SHP77 treated with DMSO at 0.1 percent for 48 hours (cell line): Measurements from ENCODE around the gene SPNS2.

Experiments used
- DNase-seq: peaks from one replicate; lab custom pipeline; 2025; lab: John Stamatoyannopoulos, UW

SPNS2 gene

GRCh38 chr17:4536742-4537411, 38.2 kb downstream of the SPNS2 start:
- no peak for DNase-seq

DNA sequence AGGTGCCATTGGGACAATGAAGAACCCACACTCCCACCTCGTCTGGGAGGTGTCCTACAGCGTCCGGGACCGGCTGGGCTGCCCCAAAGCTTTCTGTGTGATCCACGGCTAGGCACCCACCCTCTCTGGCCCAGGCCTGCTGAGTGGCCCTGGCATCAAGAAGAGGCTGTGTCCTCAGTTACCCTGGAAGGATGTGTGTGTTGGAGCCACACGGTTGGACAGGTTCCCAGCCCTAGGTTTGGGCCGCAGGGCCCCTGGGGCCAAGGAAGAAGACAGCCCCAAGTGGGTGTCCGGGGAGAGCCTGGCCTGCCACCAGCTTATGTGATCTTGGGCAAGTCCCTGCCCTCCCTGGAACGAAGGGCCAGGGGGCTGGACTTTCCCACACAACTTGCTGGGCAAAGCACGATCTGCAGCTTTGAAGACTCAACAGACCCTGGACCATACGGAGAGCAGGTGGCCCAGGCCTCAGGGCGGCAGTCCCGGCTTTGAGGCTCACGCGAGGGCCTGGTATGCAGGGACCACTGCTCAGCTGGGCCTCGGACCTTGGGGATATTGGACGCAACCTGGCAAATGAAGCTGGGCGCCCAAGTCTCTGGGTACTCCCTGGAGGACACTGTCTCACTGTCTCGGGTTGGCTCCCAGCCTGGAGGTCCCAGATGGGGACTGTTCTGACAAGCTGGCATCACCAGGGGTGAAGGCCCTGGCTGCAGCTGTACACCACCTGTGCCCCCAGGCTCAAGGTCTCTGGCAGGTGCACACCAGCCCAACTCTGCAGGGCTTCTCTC, 39.0 kb downstream of the SPNS2 start:
- DNase-seq = no peak

GRCh38 chr17:4538236-4539002, 39.7 kb downstream of the SPNS2 start:
- no peak for DNase-seq

DNA sequence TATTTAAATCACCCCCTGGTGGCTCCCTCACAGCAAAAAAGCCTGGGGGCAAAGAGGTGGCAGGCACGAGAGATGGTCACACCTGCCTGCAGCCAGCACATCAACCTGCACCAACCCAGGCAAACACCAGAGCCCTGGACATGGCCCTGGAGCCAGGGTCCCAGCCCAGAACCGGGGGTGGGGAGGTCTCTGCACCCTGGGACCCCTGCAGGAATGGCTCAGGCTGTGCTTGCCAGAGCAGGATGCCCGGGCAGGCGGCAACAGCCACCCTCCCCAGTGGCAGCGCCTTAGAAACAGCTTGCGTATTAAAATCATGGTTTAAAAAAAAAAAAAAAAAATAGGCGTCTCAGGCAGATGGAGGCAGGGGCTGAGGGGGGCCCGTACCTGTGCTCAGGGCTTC, 40.3 kb downstream of the SPNS2 start:
- DNase-seq = no peak

- no peak for DNase-seq
These were observed 41.0 kb downstream of the SPNS2 start for GRCh38 chr17:4539576-4540223.

DNA sequence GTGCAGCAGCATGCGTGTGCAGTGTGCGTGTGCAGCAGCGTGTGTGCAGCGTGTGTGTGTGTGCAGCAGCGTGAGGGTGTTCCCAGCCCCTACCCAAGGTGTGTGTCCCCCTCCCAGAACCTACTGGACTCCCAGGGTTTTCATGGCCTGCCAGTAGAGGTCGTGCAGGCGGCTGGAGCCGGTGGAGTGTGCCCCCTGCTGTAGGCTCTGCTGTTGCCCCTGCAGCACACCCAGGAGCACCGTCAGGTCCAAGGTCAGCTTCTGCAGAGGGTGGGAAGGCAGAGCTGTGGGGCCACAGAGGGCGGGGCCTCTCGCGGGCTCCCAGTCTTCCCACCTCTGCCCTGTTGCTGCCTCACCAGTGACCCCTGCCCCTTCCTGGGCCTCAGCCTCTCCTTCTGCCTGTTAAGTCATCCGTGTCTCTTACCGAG, 41.6 kb downstream of the SPNS2 start:
- no peak for DNase-seq

DNA sequence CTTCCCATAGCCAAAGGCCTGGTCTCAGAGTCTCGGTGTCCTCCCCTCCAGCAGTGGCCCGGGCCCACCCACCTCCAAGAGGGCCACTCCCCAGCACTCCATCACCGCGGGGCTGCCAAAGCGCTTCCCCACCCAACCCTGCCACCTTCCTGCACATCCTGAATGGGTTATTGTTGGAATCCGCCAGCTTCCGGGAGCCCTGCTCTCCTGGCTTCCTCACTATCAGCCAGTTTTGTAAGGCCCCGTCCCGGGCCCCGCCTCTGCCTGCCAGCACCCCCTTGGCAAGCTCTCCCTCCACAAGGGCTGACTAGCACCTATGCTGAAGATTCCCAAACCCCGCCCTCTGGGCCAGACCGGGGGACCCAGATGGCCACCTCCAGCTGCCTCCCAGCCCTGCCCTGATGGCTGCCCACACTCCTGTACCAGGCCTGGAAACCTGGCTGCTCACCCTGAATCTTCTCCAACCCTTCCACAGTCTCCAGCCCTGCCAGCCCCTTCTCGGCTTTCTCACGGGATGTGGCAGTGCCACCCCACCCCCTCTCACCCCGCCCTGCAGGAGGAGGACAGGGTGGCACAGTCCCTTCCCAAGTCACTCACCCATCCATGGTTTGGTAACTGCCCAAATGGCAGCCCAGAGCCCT, 42.1 kb downstream of the SPNS2 start:
- no peak for DNase-seq

DNA sequence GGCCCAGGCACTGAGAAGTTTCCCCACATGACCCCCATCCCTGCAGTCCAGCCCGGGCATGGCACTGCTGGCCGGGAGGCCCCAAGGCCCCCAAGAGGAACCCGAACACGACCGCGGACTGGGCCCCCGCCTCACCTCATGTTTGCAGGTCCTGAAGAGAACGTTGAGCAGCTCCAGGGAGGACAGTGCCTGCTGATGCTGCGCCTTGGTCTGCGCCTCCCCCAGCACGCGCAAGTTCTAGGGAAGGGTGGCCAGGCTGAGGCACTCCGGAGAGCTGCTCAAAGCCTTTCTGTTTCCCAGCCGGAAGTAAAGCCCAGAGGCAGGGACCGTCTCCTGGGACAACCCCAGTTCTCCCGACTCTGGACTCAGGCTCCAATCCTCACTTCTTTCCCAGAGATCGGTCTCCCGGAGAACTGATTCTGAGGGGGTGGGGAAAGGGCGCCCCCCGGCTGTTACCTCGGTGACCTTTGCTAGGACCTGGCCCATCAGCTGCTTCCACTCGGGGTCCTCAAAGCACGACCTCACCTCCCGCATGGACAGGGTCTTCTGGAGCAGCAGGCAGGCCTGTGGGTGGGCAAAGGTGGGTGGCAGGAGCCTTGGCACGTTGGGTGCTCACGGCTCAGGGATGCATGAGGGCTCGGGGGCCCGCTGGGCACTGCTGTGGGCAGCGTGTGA, 42.8 kb downstream of the SPNS2 start:
- no peak for DNase-seq

DNA sequence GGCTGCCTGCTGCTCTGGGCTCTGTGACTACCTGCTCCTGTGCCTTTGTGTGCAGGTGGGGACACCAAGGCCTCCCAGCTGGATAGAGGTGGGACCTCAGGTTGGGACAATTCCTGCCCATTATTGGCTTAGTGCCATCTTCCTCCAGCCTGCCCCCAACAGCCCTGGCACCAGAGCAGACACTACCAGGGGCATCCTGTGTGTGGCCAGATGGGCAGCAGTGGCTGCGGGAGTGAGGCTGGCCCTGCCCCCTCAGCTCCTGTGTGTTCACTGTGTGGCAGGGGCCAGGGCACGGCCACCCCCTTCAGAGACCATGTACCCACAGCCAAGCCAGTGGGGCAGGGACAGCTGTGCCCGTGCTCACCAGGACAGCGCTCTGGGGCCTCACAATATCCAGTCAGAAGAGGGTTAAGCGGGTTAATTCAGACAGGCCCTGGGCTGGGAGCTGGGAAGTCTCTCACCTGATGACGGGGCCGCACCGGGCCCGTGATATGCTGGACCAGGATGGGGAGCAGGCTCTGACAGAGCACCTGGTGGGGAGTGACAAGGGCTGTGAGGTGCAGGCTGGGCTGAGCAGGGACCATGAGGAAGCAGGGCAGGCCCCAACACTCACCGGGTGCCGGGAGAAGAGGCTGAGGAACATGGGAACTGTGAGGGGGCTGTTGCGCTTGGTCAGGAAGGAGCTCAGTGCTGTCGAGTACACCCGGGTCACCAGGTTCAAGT, 43.5 kb downstream of the SPNS2 start:
- no peak for DNase-seq

DNA sequence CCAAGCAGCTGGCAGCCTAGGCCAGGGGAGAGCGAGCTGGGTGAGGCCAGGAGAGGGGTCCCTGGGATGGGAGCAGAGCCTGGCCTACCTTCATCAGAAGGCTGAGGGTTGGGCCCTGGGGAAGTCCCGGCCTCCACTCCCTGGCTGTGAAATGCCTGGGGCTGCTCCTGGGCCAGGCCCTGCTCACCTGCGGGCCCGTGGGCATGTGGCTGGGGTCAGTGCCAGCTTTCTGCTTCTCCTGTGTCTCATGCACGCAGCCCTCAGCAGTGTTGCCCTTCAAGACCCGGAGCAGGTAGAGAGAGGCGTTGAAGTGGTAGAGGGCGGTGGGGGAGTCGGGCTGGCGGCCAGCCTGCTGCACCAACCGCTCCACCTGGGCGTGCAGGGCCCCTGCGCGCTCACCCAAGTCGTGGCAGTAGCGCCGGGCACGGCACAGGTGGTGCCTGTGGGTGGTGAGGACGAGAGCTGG, 44.1 kb downstream of the SPNS2 start:
- DNase-seq = no peak

DNA sequence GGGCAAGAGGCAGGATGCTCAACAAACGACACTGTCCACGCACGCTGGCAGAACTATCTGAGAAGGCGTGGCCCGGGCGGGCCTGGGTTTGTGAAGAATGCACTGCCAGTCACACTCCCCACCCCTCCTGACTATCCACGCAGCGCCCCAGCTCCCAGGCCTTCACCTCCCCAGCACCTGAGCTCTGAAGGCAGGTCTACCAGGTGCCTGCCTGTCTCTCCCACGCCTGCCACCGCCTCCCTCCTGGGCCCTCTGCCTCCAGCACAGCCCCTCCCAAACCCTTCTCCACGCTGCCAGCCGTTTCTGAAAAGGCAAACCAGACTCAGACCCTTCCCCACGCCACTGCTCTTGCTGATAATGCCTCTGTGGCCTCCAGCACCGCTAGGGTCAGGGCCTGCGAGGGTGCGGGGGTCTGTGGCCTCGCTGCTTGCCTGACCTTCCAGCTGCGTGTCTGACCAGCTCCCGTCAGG, 44.9 kb downstream of the SPNS2 start:
- DNase-seq = no peak

- no peak for DNase-seq
These were observed 45.7 kb downstream of the SPNS2 start for GRCh38 chr17:4544135-4544950.

GRCh38 chr17:4544951-4545216, 46.2 kb downstream of the SPNS2 start:
- DNase-seq = no peak

GRCh38 chr17:4545217-4545951, 46.7 kb downstream of the SPNS2 start:
- DNase-seq = no peak

GRCh38 chr17:4547118-4547906, 48.6 kb downstream of the SPNS2 start:
- DNase-seq = no peak

- DNase-seq = no peak
These were observed 49.4 kb downstream of the SPNS2 start for GRCh38 chr17:4548061-4548461.

GRCh38 chr17:4548721-4549531, 50.2 kb downstream of the SPNS2 start:
- no peak for DNase-seq
